GM12878 (cell line): ENCODE results near the gene ANAPC10. TPM values are rescaled to one million over a fixed set of nuclear protein-coding genes. Genes with fewer than 3 reads are reported as not detected.

ENCODE experiments used
- ATAC-seq: fragments of 200-7000 bp; cut with Tn5 transposase; 3 replicates; pipeline ENCODE4 v1.9.1; 2020; ENCODE audit warnings: mild to moderate bottlenecking, moderate library complexity
- BruUV-seq: library from RNA; stranded (reverse); fragments of 400-500 nt; replicated peaks from 2 replicates; lab custom pipeline; 2021; lab: Mats Ljungman, UMichigan
- CTCF ChIA-PET: fragments of 300-600 bp; sonication (Branson Sonifier 250); formaldehyde crosslinking; extraction: SDS; loops from one replicate; lab custom pipeline; 2021; ENCODE audit warnings: inconsistent platforms; lab: Yijun Ruan, JAX
- POLR2A ChIA-PET: fragments of 350-600 bp; formaldehyde crosslinking; extraction: SDS; loops from one replicate; lab custom pipeline; 2021; ENCODE audit warnings: inconsistent platforms; lab: Charles Lee
- RAD21 ChIA-PET: fragments of 300-600 bp; sonication (Branson Sonifier 250); formaldehyde crosslinking; loops from one replicate; lab custom pipeline; 2023; ENCODE audit warnings: antibody characterized with exemption; ENCODE audit not compliant: unreplicated experiment; lab: Charles Lee
- SMC1A ChIA-PET: fragments of 300-600 bp; sonication (Branson Sonifier 250); formaldehyde crosslinking; loops from one replicate; lab custom pipeline; 2023; ENCODE audit not compliant: unreplicated experiment, uncharacterized antibody; lab: Charles Lee
- DNase-seq: peaks from one replicate; pipeline ENCODE4 v3.0.0-alpha.2; 2011; ENCODE audit warnings: low read depth, low spot score
- FAIRE-seq: peaks from 3 replicates; lab custom pipeline; 2011; peaks lifted over from hg19 to GRCh38; lab: Jason Lieb, UNC
- H2AFZ ChIP-seq: 2 replicates; pipeline ENCODE4 v1.6.0; 2011; ENCODE audit warnings: low read depth, low read length, control low read depth; ENCODE audit not compliant: control insufficient read depth
- H3K27ac ChIP-seq: 2 replicates; pipeline ENCODE4 v1.5.1; 2011; ENCODE audit warnings: control low read depth; ENCODE audit not compliant: control insufficient read depth, insufficient read depth
- H3K27me3 ChIP-seq, 2 experiments: replicated peaks in 1 of 2; 2 replicates each; pipeline versions ENCODE4 v1.6.0 to v1.6.1; 2011; ENCODE audit warnings: low read length in 1 of 2; ENCODE audit not compliant: control insufficient read depth in 2 of 2, insufficient read depth in 2 of 2
- H3K36me3 ChIP-seq, 2 experiments: 2 replicates each; pipeline ENCODE4 v1.5.1; 2011; ENCODE audit warnings: low read length in 1 of 2; ENCODE audit not compliant: control insufficient read depth in 2 of 2, insufficient read depth in 2 of 2
- H3K4me1 ChIP-seq: 2 replicates; pipeline ENCODE4 v1.6.1; 2011; ENCODE audit warnings: mild to moderate bottlenecking, low read length, moderate library complexity, mixed read lengths; ENCODE audit not compliant: control insufficient read depth, insufficient read depth
- H3K4me2 ChIP-seq: 2 replicates; pipeline ENCODE4 v1.6.0; 2011; ENCODE audit warnings: control low read depth; ENCODE audit not compliant: control insufficient read depth, insufficient read depth
- H3K4me3 ChIP-seq: fragments of 200-600 bp; sonication (generic); 2 replicates; pipeline ENCODE4 v1.5.1; 2016
- H3K79me2 ChIP-seq: 2 replicates; pipeline ENCODE4 v1.6.0; 2011; ENCODE audit warnings: low read length; ENCODE audit not compliant: control insufficient read depth, insufficient read depth
- H3K9ac ChIP-seq: 2 replicates; pipeline ENCODE4 v1.8.0; 2011; ENCODE audit warnings: low read length, control low read depth, mixed read lengths; ENCODE audit not compliant: control insufficient read depth, insufficient read depth
- H3K9me3 ChIP-seq: replicated peaks from 3 replicates; pipeline ENCODE4 v1.5.1; 2011; ENCODE audit warnings: mild to moderate bottlenecking, low read length; ENCODE audit not compliant: control insufficient read depth, insufficient read depth
- H4K20me1 ChIP-seq: 2 replicates; pipeline ENCODE4 v1.6.0; 2011; ENCODE audit not compliant: control insufficient read depth, insufficient read depth
- BCL3 ChIP-seq: IDR thresholded peaks from 2 replicates; pipeline ENCODE4 v1.6.1; 2011; ENCODE audit warnings: borderline replicate concordance, low read depth, mild to moderate bottlenecking, moderate library complexity, low read length; ENCODE audit not compliant: insufficient read depth, poor library complexity, severe bottlenecking
- CREM ChIP-seq: IDR thresholded peaks from 2 replicates; pipeline ENCODE4 v1.6.1; 2014; ENCODE audit warnings: antibody characterized with exemption, low read depth
- IRF3 ChIP-seq: fragments of 450-650 bp; IDR thresholded peaks from 2 replicates; pipeline ENCODE4 v1.6.1; 2014; ENCODE audit warnings: mild to moderate bottlenecking
- NR2C2 ChIP-seq: IDR thresholded peaks from 2 replicates; pipeline ENCODE4 v1.6.1; 2011; ENCODE audit warnings: borderline replicate concordance, low read depth; ENCODE audit not compliant: control insufficient read depth, insufficient read length
- POLR2AphosphoS2 ChIP-seq: IDR thresholded peaks from 2 replicates; pipeline ENCODE4 v1.6.1; 2011; ENCODE audit warnings: low read depth, mild to moderate bottlenecking, low read length, improper control_type of control experiment, moderate library complexity
- RCOR1 ChIP-seq: conservative IDR thresholded peaks from 2 replicates; pipeline ENCODE4 v1.6.1; 2012; ENCODE audit warnings: low read depth, low read length, improper control_type of control experiment
- ZNF687 ChIP-seq: fragments of 450-650 bp; IDR thresholded peaks from 2 replicates; pipeline ENCODE4 v1.6.1; 2017; ENCODE audit warnings: mild to moderate bottlenecking, moderate library complexity
- WGBS: methylation state at CpG from one replicate; pipeline ENCODE4 v1.1.6; 2016; ENCODE audit warnings: low lambda C conversion rate; ENCODE audit not compliant: insufficient replicate concordance, insufficient coverage; ENCODE audit errors: missing lambda C conversion rate; 5-methylcytosine and 5-hydroxymethylcytosine counted together
- in situ Hi-C: fragments of 300-500 bp; cut with MboI; formaldehyde crosslinking; loops from 9 replicates; pipeline ENCODE4 v1.14.3; 2018; ENCODE audit warnings: mixed read lengths
- intact Hi-C: fragments of 100-400 bp; cut with micrococcal nuclease; formaldehyde crosslinking; loops from one replicate; pipeline ENCODE4 v1.14.2; 2022; ENCODE audit not compliant: unreplicated experiment
- polyA plus RNA-seq, 11 experiments: library from polyadenylated mRNA; depleted of rRNA in 4 of 11; unstranded in 6 of 11; stranded (reverse) in 5 of 11; fragments of >200 nt; fragmentation: Nextera tagmentation in 4 of 11; fragmentation: Illumina TruSeq in 1 of 11; extraction: Ambion mirVana in 4 of 11; extraction: Trizol in 1 of 11; gene quantifications; 1 replicate in 1 of 11; 2 replicates in 10 of 11; pipeline versions ENCODE4 v1.2.1 to v1.2.3, GENCODE V29; 2011 to 2016; ENCODE audit warnings: inconsistent platforms in 2 of 11, missing spikeins in 2 of 11, low read depth in 1 of 11
- total RNA-seq, 4 experiments: library from RNA; depleted of rRNA in 3 of 4; stranded (reverse); fragments of >200 nt in 3 of 4; fragmentation: Illumina TruSeq in 1 of 4; extraction: Trizol in 1 of 4; gene quantifications; 2 replicates each; pipeline versions ENCODE4 v1.2.1 to v1.2.3, GENCODE V29; 2013 to 2021

Gene ANAPC10
- total and polyA plus RNA-seq, 10 of the 15 experiments (the other 5 are each of a cell fraction or from before 2014, with no cell fraction given) = 23.8 to 73.7 (median 48.5) TPM

- intact Hi-C loops = loop anchor here (5.0 kb wide), 1 partner anchor 520 kb away; the partner anchor contains the start of gene MMAA
- ChIA-PET CTCF (interaction anchor here (0.7 to 6.6 kb wide), 9 partner anchors 12 to 1175 kb away, joined by 3 to 30 read pairs (median 6); no protein-coding TSS in a partner anchor), POLR2A (interaction anchor here (0.7 to 2.7 kb wide), 3 partner anchors 11 to 1720 kb away, joined by 3 to 25 read pairs (median 3); no protein-coding TSS in a partner anchor), SMC1A (interaction anchor here (0.5 to 4.9 kb wide), 9 partner anchors 10 to 447 kb away, joined by 3 to 34 read pairs (median 3); no protein-coding TSS in a partner anchor), RAD21 (interaction anchor here (0.9 to 4.4 kb wide), 5 partner anchors 12 to 127 kb away, joined by 3 to 30 read pairs (median 3); no protein-coding TSS in a partner anchor)
- 3% methylated on average over 10 of the region's 10 CpGs for WGBS
- peaks cover 10% of the 10 kb centered on the region for H3K4me1 ChIP-seq
- DNase-seq = no peak
- no peak; the same call in 2 of the 3 replicates for ATAC-seq
- H3K4me2 ChIP-seq = peak overlapping the region; percentile 80
- H3K9me3 ChIP-seq = peaks cover 3% of the 10 kb centered on the region; the same call in 2 of the 3 replicates
- no peak for FAIRE-seq
- no peaks in the 10 kb centered on the region for H4K20me1 ChIP-seq
- peak overlapping the region; percentile 86 for H3K27ac ChIP-seq
- no peaks in the 10 kb centered on the region for H3K27me3 ChIP-seq
- in situ Hi-C loops = no loop called here
- peaks cover 0 to 8% of the 10 kb centered on the region in 2 experiments; a peak in 1 of 4 replicates for H3K36me3 ChIP-seq
- TF ChIP-seq POLR2AphosphoS2 (no peak), NR2C2 (no peak), CREM (no peak), ZNF687 (no peak), IRF3 (no peak), RCOR1 (no peak), BCL3 (no peak)
- peak overlapping the region; percentile 92 for H3K9ac ChIP-seq
- H2AFZ ChIP-seq = peak overlapping the region; percentile 83
- H3K4me3 ChIP-seq = peak overlapping the region; percentile 94
- H3K79me2 ChIP-seq = peaks cover 91% of the 10 kb centered on the region
- BruUV-seq = TSS peak; percentile 80
These were observed 620 bp downstream of the ANAPC10 start for GRCh38 chr4:145097331-145097820.
